Breast epithelium (tissue), 3 donors: Measurements from ENCODE around the gene TANGO6.

Experiments
- POLR2AphosphoS5 ChIP-seq, 3 donors: sonication (generic); formaldehyde crosslinking; IDR thresholded peaks; one replicate each; pipeline ENCODE4 v1.6.1; 2017; ENCODE audit warnings: antibody characterized with exemption in 3 of 3
- TF ChIP-seq, protein P1 (sequence below), 3 donors: fragments of 450-650 bp; IDR thresholded peaks; one replicate each; pipeline ENCODE4 v1.5.1; 2016 to 2017; ENCODE audit warnings: antibody characterized with exemption in 3 of 3, mild to moderate bottlenecking in 3 of 3, moderate library complexity in 3 of 3

DNA sequence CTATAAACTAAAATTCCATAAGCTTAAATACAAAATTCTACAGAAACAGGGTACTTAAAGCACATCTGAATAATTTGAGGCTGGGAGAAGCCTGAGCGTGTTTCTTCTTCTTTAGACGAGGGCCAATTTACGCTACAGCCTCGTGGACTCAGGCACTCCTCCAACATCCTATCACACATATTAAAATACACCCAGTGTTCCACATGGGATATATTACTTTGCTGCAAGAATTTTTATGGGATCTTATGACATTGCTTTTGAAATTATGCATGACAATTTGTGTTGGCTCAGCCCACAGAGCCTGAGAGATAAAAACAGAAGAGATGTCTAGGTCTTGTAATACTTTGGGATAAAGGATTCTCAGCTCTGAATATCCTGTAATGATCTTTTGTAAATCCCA is 3.5 kb upstream of the TANGO6 start:
- TF ChIP-seq POLR2AphosphoS5 (IDR thresholded peaks at IDR 0.05): no peak
- TF ChIP-seq, protein P1, sequence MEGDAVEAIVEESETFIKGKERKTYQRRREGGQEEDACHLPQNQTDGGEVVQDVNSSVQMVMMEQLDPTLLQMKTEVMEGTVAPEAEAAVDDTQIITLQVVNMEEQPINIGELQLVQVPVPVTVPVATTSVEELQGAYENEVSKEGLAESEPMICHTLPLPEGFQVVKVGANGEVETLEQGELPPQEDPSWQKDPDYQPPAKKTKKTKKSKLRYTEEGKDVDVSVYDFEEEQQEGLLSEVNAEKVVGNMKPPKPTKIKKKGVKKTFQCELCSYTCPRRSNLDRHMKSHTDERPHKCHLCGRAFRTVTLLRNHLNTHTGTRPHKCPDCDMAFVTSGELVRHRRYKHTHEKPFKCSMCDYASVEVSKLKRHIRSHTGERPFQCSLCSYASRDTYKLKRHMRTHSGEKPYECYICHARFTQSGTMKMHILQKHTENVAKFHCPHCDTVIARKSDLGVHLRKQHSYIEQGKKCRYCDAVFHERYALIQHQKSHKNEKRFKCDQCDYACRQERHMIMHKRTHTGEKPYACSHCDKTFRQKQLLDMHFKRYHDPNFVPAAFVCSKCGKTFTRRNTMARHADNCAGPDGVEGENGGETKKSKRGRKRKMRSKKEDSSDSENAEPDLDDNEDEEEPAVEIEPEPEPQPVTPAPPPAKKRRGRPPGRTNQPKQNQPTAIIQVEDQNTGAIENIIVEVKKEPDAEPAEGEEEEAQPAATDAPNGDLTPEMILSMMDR (IDR thresholded peaks at IDR 0.05): no peak
